Measurements from ENCODE around the gene C22orf15. TPM values are rescaled to one million over a fixed set of nuclear protein-coding genes. Genes with fewer than 3 reads are reported as not detected.
A peak's percentile ranks its signal among the peaks of the same experiment; 100 is the strongest.

C22orf15 gene
- total RNA-seq, 1 donor from 2014 or later = not detected

DNA sequence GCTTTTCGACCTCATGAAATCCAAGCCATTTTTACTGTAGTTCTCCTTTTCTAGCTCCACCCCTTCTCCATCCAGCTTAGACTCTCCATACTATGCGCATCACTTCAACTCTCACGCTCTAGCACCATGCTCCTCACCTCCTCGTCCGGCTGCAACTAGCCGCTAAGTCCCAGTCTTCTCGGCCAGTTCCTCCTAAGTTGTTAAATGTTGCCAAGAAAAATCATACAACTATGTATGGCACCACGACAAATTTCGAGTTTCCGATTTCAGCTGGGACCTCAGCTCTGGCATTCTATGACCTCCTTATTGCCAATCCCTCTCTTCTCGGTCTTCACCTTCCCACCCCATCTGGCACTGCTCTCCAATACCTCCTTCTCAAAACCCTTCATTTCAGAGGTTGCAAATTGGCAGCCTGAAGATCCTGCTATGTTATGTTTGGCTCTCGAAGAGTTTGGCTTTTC is 12.9 kb upstream of the C22orf15 start:
- DNase-seq (ENCODE audit: low spot score) = no peak
- intact Hi-C loops (cut with DNase I) = no loop called here

DNA sequence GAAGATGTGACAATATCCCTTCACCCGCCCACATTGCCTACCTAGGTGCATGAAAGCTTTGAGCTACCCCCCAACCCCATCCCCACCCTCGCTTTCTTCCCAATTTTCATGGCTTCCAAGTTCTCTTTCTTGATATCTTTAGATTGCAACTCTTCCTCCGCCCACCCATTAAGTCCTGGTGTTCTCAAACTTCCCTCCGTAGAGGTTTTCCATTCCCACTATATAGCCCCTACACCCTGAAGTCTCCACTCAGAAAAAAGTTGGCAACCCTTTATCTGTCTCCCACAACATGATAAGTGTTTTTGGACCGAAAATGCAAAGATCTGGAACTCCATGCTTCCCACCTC is 12.4 kb upstream of the C22orf15 start:
- intact Hi-C loops (cut with DNase I) = no loop called here
- DNase-seq (ENCODE audit: low spot score) = no peak

DNA sequence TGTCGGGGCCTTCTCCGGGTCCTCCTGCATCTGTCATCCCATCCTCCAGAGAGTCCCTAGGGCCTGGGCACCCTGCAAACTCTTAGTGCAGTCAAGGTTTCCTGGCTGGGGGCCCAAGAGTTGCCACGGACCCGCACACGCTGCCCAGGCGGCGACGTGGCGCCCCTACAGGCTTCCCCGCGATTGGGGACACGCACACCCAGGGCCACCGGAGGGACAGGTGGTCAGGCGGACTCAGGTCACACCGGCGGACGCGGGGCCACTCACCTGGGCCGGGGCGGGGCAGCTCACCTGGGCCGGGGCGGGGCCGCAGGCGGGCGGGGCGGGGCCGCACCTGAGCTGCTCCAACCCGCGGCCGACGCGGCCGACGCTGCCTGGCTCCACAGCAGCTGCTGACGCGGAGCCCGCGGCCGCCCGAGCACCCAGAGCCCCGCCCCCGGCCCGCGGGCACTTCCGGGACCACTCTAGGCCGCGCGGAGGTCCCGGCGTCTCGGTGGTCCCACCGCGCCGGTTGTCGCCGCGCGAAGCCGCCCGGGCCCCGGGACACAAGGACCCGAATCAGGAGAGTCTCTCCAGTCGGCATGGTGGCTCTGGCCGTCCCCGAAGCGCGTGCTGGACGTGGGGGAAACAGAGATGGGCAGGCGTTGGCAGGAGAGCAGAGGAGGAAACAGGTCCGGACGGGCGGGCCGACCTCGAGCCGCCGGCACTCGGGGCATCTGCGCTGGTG is 11.9 kb upstream of the C22orf15 start, which contains the start of gene ZNF70:
TSS of gene ZNF70 (minus strand) at position 399 of the 727 bp plus-strand sequence. CDS start 5,972 bp downstream, outside the sequence.
- intact Hi-C loops (cut with DNase I) = no loop called here
- DNase-seq (ENCODE audit: low spot score) = peak; percentile 92

DNA sequence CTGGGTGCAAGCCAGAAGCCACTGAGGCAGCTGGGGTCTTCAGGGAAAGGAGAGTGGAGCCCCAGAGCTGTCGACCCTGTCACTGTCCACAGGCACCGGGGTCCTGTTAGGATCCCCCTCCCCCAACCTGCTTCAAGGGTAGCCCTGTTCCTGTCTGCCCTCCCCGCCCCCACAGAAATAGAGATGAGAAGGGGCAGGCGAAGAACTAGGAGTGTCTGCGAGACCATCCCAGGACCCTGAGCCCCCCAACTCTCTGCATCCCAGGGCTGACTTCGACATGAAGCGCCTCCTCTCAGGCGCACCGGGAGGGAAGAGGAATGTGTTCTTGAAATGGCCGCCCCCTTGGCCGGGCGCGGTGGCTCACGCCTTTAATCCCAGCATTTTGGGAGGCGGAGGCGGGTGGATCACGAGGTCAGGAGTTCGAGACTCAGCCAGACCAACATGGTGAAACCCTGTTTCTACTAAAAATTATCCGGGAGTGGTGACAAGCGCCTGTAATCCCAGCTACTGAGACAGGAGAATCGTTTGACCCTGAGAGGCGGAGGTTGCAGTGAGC is 11.3 kb upstream of the C22orf15 start:
- no peak for DNase-seq (ENCODE audit: low spot score)
- intact Hi-C loops (cut with DNase I) = no loop called here

DNA sequence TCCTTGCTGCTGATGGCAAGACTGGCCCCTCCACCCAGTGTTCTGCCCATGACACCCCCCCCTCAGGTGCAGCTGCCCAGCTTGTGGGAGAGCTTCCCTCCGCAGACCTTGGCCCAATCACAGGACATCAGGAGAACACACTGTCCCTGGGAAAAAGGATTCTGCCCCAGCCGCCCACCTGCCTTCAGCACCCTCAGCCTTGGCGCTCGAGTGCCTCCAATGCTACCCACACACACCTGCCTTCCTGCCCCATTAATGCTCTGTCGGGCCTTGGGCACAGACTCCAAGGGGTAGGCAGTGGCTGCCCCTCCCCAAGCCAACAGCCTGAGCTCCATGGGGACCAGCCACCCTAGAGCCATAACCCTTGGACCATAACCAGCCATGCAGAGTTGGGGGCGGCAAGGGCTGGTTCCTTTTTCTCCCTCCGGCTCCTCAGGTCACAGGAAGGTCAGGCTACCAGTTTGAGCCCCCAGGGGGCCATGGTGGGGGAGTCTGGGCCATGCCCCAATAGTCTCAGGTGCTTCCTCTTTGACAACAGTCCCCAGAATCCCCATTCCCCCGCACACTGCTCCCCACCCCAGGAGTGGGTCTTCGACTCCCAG is 10.6 kb upstream of the C22orf15 start:
- intact Hi-C loops (cut with DNase I) = no loop called here
- DNase-seq (ENCODE audit: low spot score) = no peak

DNA sequence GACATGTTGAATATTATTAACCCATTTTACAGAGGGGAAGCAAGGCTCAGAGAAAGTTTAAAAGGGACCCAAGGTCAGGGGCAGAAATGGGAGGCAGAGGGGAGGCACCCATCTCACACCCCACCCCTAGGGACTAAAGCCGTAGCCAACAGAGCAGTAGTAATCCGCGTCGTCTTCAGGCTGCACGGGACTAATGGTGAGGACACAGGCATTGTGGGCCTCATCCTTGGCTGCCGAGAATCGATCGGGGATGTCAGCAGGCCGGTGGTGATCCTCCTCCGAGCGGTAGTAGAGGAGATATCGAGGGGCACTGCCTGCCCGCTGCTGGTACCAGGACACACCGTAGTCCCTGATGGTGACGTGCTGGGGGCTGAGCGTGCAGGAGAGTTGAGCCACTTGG is 10.0 kb upstream of the C22orf15 start:
- intact Hi-C loops (cut with DNase I) = no loop called here
- no peak for DNase-seq (ENCODE audit: low spot score)

DNA sequence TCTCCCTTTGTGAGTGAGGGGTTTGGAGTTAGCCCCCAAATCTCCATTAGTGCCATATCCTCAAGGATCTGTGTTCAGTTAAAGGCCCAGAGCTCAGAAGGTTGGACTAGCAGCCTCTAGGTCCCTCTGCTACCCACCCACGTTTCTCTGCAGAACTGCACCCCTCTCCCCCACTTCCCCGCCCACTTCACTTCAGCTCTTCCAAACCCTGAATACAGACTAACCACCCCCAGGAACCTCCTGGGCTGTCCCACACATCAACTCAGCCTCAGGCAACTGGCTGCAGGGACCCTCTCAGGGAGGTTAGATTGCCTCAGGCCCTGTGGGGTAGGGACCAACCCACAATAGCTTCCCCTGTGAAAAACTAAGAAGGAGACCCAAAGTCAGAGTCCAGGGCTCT is 9.4 kb upstream of the C22orf15 start:
- intact Hi-C loops (cut with DNase I) = no loop called here
- DNase-seq (ENCODE audit: low spot score) = no peak

DNA sequence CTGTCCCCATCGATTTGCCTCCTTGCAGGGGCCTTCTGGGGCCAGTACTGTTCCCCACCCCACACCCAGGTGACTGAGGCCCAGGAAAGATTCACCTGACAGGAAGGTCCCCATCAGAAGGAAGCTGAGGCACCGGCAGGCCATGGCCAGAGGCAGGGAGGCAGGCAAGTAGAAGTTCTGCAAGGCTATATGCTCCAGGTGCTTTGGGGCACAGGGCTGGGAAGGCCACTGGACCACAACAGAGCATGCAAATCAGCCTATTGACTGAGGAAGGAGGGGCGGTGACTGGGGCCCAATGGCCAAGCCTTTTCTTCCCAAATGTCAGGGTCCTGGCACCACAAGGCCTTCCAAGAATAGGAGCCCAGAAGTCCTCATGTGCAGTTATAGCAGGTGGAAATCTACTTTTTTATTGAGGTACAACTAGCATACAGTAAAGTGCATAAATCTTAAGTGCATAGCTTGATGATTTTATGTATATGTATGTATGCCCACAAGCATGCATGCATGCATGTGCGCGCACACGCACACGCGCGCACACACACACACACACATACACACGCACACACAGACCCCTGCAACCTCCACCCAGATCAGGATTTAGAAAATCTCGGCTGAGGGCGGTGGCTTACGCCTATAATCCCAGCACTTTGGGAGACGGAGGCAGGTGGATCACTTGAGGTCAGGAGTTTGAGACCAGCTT is 8.4 kb upstream of the C22orf15 start, which contains the start of gene VPREB3:
TSS of gene VPREB3 (minus strand) at position 206 of the 700 bp plus-strand sequence. CDS start at position 144, 62 bp downstream.
- no peak for DNase-seq (ENCODE audit: low spot score)
- intact Hi-C loops (cut with DNase I) = no loop called here

DNA sequence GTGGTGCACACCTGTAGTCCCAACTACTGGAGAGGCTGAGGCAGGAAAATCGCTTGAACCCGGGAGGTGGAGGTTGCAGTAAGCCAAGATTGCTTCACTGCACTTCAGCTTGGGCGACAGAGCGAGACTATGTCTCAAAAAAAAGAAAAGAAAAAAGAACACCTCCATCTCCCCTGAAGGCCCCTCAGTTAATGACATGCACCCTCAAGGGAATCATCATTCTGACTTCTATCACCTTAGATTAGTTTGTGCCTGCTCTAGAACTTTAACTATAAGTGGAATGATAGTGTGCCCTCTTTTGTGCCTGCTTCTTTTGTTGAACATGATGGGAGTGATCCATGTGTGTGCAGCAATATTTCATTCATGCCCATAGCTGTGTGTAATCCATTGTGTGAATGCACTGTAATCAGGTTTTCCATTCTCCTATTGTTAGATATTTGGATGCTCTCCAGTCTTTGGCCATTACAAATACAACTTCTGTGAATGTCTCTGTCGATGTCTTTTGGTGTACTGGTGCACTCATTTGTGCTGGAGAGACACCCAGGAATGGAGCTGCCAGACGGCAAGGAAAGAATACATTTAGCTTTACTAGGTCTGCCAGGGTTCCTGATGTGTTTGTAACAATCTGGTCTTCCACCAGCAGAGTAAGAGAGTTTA is 7.7 kb upstream of the C22orf15 start:
- intact Hi-C loops (cut with DNase I) = no loop called here
- DNase-seq (ENCODE audit: low spot score) = no peak

DNA sequence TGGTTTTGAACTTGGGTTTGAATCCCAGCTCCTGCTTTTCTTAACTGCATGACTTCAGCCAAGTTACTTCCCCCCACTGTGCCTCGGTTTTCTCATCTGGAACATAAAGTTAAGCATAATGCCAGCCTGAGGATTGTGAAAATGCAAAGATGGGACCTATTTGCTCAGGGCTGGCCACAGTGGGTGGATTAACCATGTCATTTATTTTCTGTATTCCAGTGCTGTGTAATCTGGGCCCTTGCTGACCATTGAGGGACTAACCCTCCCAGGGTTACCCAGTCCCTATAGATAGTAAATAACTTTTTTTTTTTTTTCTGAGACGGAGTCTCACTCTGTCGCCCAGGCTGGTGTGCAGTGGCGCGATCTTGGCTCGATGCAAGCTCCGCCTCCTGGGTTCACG is 7.1 kb upstream of the C22orf15 start:
- no peak for DNase-seq (ENCODE audit: low spot score)
- intact Hi-C loops (cut with DNase I) = no loop called here

DNA sequence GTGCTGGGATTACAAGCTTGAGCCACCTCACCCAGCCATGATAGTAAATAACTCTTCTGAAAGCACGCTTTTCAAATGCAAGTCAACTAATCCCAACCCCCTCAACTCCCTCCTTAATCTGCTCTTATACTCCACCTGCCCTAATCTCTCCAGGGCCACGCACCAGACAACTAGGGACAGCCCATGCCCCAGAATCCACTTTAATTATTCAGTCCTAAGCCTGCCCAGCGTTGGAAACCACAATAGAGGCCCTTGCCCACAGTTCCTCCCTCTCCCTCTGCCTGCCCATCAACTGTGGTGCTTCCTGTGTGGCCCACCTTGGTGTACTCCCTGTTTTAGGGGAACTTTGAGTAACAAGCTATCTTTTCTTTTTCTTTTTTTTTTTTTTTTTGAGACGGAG is 5.9 kb upstream of the C22orf15 start:
- intact Hi-C loops (cut with DNase I) = no loop called here
- DNase-seq (ENCODE audit: low spot score) = no peak

DNA sequence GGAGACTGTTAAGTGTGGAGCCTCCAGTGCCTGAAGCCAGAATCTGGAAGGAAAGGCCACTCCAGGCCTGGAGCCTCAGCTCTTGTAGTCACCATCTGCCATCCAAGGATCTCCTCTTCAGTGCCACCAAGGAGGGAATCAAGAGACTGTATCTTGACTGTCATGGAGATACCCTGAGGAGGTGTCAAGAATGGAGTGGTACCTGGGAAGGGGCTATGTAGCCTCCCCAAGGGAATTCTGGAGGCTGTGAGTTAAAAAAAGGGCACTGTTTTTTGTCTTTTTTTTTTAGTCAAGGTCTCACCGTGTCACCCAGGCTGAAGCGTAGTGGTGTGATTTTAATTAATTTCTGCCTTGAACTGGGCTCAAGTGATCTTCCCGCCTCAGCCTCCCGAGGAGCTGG is 3.2 kb upstream of the C22orf15 start:
- no peak for DNase-seq (ENCODE audit: low spot score)
- intact Hi-C loops (cut with DNase I) = no loop called here

DNA sequence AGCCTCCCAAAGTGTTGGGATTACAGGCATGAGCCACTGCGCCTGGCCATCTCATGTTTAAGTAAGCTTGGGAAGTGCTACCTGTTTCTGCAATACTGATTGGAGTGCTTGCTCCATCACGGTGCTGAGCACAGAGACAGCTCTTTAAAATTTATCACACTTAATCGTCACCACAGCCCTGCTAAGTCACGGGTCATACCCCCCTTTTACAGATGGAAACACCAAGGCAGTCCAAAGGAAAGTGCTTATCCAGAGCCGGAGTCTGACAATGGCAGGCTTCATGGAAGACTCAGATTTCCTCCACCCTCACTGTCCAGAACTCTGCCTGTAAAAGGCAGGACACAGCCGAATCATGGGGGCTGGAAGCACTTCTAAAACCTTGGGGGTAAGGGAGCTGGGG is 2.7 kb upstream of the C22orf15 start:
- intact Hi-C loops (cut with DNase I) = no loop called here
- no peak for DNase-seq (ENCODE audit: low spot score)

DNA sequence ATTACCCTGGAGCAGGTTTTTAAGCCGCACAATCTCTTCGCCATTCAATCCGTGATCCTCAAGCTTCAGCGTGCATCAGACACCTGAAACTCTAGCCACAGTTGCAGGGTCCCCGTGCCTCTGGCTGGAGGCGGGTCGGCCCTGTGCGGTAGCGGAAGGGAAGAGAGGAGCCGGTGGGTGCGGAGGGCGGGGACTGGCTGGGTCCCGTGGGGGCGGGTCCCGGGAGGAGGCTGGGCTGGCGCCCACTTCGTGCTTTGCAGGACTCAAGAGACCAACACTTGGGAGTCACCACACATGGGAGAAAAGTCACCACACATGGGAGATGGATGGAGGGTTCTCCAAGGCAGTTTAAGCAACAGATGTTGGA is 772 bp downstream of the C22orf15 start:
- DNase-seq (ENCODE audit: low spot score) = no peak
- intact Hi-C loops (cut with DNase I) = no loop called here

DNA sequence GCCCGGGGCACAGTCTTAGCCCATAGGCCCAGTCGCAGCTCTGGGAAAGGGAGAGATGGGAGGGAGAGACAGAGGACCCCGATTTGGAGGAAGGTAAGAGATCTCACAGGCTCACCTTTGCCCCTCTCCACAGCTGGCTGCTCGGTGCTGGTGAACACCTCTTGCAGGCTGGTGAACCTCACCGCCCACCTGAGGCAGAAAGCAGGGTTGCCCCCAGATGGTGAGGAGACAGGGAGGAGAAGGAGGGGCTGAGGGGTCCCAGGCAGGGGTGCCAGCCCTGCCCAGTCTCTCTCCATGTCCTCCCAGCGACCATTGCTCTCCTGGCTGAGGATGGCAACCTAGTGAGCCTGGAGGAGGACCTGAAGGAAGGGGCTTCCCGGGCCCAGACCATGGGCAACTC is 1.2 kb downstream of the C22orf15 start:
- no peak for DNase-seq (ENCODE audit: low spot score)
- intact Hi-C loops (cut with DNase I) = no loop called here

DNA sequence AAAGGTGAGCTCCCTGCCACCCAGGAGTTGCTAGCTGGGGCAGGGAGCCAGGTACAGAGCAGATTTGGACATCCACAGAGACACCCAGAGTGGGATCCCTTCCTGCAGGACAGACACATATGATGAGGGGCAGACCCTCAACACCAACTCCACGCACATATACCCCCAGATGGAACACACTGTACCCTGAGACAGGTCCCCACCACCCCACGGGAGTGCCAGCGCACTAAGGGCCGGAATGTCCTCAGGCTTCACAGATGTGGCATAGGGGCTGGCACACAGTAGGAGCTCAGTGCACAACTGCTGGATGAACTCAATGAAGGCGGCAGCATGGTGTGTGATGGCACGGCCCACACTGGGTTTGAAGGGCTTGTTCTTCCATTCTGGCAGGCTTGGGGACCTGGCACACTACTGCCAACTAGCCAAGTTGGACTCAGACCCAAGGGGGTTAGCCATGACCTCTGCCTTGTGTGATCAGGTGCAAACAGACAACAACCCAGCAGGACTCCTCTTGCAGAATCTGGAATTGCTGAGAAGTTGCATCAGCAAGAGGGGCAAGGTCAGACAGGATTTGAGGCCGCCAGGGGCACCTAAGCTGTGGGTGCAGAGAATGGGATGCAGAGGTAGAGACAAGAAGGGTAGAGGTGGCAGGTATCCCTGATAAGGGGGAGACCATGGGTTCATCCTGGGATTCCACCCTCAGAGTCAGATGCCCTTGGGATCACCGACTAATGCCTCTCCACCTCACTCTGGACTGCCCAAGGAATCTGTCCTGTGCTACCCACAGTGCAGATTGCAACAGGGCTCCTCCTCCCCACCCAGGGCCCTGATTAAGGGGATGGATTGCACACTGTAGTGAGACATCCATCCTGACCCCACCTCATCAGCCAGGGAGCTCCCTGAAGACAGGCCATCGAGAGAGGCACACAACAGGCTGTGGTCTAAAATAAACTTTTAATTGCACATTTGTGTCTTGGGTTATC is 2.4 kb downstream of the C22orf15 start:
- no peak for DNase-seq (ENCODE audit: low spot score)
- intact Hi-C loops (cut with DNase I) = no loop called here

DNA sequence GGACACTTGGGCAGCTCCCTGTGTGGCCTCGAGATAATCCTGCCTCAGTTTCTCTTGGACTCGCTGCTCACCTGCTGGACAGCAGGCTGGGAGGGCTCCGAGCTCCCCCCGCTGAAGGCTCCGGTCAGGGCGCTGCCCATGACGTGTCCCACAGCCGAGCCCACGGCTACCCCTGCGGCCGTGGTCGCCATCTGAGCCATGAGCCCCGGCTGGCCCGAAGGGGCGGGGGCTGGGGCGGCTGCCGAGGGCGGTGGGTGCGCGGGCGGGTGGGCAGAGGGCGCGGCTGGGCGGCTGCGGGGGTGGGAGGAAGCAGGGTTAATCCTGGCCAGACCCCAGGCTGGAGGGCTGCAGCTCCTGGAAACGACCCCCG is 4.5 kb downstream of the C22orf15 start:
- intact Hi-C loops (cut with DNase I) = no loop called here
- DNase-seq (ENCODE audit: low spot score) = no peak

DNA sequence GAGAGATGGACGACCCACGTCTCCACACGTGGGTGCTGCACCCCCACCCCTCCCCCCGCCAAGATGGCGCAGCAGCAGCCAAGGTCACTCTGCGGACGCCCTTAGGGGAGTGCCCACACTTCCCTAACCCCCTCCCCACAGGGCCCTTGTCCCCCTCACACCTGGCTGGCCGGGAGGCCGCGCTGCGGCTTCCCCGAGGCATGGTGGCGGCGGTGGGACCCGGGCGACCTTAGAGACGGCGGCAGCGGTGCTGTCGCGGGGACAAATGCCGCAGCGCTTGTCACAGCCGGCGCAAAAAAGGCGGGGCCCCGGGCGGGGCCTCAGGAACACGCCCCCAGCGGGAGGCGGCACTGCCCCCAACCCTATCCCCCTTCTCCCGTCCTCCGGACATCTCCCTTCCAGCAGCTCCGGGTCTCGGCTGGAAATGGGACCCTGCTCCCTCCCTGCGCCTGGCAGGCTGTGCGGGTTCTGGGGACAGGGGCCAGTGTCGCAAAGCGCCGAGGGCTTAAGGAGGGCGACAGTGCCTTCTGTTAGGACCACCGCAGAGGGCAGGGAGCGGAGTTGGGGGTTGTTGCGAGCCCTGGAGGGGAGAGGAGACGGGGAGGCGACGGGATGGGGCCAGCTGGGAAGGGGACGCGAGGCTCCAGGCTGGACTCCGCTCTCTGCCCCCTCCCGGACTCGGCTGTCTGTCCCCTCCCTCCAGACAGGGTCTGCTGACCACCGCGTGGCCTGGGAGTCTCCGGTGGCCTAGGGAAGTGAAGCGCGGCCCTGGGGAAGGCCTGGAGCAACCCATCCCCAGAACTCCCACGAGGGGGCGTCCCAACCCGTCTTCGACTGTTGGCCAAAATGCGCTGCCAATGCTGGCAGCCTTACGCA is 5.1 kb downstream of the C22orf15 start, which contains the start of gene CHCHD10:
TSS of gene CHCHD10 (minus strand) at position 300 of the 876 bp plus-strand sequence. CDS start at position 202, 98 bp downstream.
- intact Hi-C loops (cut with DNase I) = loop anchor here (1.0 kb wide), 1 partner anchor 80 kb away; no protein-coding TSS in a partner anchor
- peak; percentile 92 for DNase-seq (ENCODE audit: low spot score)

Data from cardiac septum (tissue), 1 donor.